ENCODE results near the gene RMDN3. TPM values are rescaled to one million over a fixed set of nuclear protein-coding genes. Genes with fewer than 3 reads are reported as not detected.

Gene RMDN3
- total and polyA plus RNA-seq, 4 donors, result 21.1 to 29.2 (median 28.2) TPM

Other genes with a start within 250 kb of the RMDN3 start
- 10 to 100 TPM; 32.0 to 34.0 TPM for gene CCDC32, start 190.2 kb downstream of the RMDN3 start, total RNA-seq
- gene CCDC32, start 190.2 kb downstream of the RMDN3 start, polyA plus RNA-seq, result 10 to 100 TPM; 18.8 to 27.4 TPM
- 1 to 10 TPM; 4.8 to 6.1 TPM for gene RPUSD2, start 186.0 kb downstream of the RMDN3 start, total RNA-seq
- 1 to 10 TPM; 3.4 to 4.4 TPM for gene RPUSD2, start 186.0 kb downstream of the RMDN3 start, polyA plus RNA-seq
- 1 to 10 TPM in 1 of 2 donors, under 1 TPM in 1; 0.42 to 1.6 TPM for gene KNL1, start 161.0 kb downstream of the RMDN3 start, total RNA-seq
- gene KNL1, start 161.0 kb downstream of the RMDN3 start, polyA plus RNA-seq, result under 1 TPM; 0.03 to 0.50 TPM
- under 1 TPM; 0.42 to 0.87 TPM for gene RAD51, start 60.1 kb downstream of the RMDN3 start, total RNA-seq
- gene RAD51, start 60.1 kb downstream of the RMDN3 start, polyA plus RNA-seq, result under 1 TPM; 0.33 to 0.50 TPM
- gene GCHFR, start 8.8 kb upstream of the RMDN3 start, total RNA-seq, result 1 to 10 TPM; 4.5 to 7.7 TPM
- 10 to 100 TPM; 21.0 to 48.2 TPM for gene GCHFR, start 8.8 kb upstream of the RMDN3 start, polyA plus RNA-seq
- gene C15orf62, start 14.7 kb upstream of the RMDN3 start, total RNA-seq, result under 1 TPM; 0.19 to 0.87 TPM
- gene C15orf62, start 14.7 kb upstream of the RMDN3 start, polyA plus RNA-seq, result under 1 TPM in 1 of 2 donors, not detected in 1; 0.97 TPM
- gene ZFYVE19, start 51.8 kb upstream of the RMDN3 start, total RNA-seq, result 10 to 100 TPM in 1 of 2 donors, 1 to 10 TPM in 1; 9.3 to 17.4 TPM
- gene ZFYVE19, start 51.8 kb upstream of the RMDN3 start, polyA plus RNA-seq, result 10 to 100 TPM; 14.5 to 48.0 TPM
- gene DNAJC17, start 52.2 kb upstream of the RMDN3 start, total RNA-seq, result 10 to 100 TPM; 29.4 to 34.7 TPM
- 10 to 100 TPM; 20.5 to 75.9 TPM for gene DNAJC17, start 52.2 kb upstream of the RMDN3 start, polyA plus RNA-seq
- gene PPP1R14D, start 73.5 kb upstream of the RMDN3 start, total RNA-seq, result not detected
- 10 to 100 TPM in 1 of 2 donors, not detected in 1; 22.3 TPM for gene PPP1R14D, start 73.5 kb upstream of the RMDN3 start, polyA plus RNA-seq
- gene SPINT1, start 88.8 kb upstream of the RMDN3 start, total RNA-seq, result 1 to 10 TPM; 2.4 to 3.9 TPM
- gene SPINT1, start 88.8 kb upstream of the RMDN3 start, polyA plus RNA-seq, result 10 to 100 TPM in 1 of 2 donors, 1 to 10 TPM in 1; 1.9 to 15.5 TPM
- under 1 TPM; 0.19 to 0.30 TPM for gene RHOV, start 119.0 kb upstream of the RMDN3 start, total RNA-seq
- gene RHOV, start 119.0 kb upstream of the RMDN3 start, polyA plus RNA-seq, result under 1 TPM in 1 of 2 donors, not detected in 1; 0.15 TPM
- gene VPS18, start 139.2 kb upstream of the RMDN3 start, total RNA-seq, result 10 to 100 TPM; 18.6 to 22.5 TPM
- 10 to 100 TPM in 1 of 2 donors, 1 to 10 TPM in 1; 5.5 to 10.3 TPM for gene VPS18, start 139.2 kb upstream of the RMDN3 start, polyA plus RNA-seq
- gene DLL4, start 174.1 kb upstream of the RMDN3 start, total RNA-seq, result 10 to 100 TPM in 1 of 2 donors, 1 to 10 TPM in 1; 9.7 to 28.4 TPM
- under 1 TPM; 0.20 to 0.38 TPM for gene DLL4, start 174.1 kb upstream of the RMDN3 start, polyA plus RNA-seq
- 1 to 10 TPM; 2.1 to 5.3 TPM for gene CHAC1, start 198.2 kb upstream of the RMDN3 start, total RNA-seq
- 1 to 10 TPM; 1.2 to 4.5 TPM for gene CHAC1, start 198.2 kb upstream of the RMDN3 start, polyA plus RNA-seq

All from aorta (tissue), 4 donors.